ENCODE data around the gene CES2.
A peak's percentile ranks its signal among the peaks of the same experiment; 100 is the strongest.

The CES2 gene

DNA sequence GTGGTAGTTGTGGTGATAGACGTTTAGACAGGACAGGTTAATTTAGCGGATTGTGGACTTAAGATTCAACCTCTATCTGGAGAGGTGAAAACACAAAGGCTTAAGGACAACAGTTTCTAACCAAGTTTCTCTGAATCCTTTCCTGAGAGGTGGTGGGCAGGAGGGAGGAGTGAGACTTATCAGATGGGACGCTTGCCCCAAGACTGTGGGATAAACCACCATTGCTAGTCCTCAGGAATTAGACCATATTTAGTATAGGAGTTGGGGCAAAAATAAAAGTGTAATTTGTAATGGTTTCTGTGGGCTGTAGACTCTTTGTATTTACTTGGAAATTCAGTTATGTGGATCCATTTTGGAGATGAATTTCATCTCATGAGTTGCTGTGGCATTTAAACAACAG lies 48.4 kb upstream of the CES2 start:
- Histone ChIP-seq H3K36me3 (ENCODE audit: control insufficient read depth in 2 of 2, insufficient read depth in 1 of 2, low read length in 2 of 2) (peaks cover 12 to 39% of the 10 kb centered on the region in 2 experiments; a peak in 2 of 3 replicates), H3K9me3 (ENCODE audit: control insufficient read depth, insufficient read depth, low read depth, low read length) (no peaks in the 10 kb centered on the region), H3K4me1 (ENCODE audit: control insufficient read depth, insufficient read depth, low read length) (peaks cover 8% of the 10 kb centered on the region), H3K4me3 (ENCODE audit: low read depth, low read length) (no peak overlapping the region), H3K27ac (ENCODE audit: extremely low read depth, low read depth, low read length) (no peak overlapping the region)
- ChIA-PET POLR2A (no interaction called here), CTCF (interaction anchor here (1.0 to 1.6 kb wide), 3 partner anchors 8 to 42 kb away, joined by 3 to 14 read pairs (median 6); no protein-coding TSS in a partner anchor)
- TF ChIP-seq, protein P1, sequence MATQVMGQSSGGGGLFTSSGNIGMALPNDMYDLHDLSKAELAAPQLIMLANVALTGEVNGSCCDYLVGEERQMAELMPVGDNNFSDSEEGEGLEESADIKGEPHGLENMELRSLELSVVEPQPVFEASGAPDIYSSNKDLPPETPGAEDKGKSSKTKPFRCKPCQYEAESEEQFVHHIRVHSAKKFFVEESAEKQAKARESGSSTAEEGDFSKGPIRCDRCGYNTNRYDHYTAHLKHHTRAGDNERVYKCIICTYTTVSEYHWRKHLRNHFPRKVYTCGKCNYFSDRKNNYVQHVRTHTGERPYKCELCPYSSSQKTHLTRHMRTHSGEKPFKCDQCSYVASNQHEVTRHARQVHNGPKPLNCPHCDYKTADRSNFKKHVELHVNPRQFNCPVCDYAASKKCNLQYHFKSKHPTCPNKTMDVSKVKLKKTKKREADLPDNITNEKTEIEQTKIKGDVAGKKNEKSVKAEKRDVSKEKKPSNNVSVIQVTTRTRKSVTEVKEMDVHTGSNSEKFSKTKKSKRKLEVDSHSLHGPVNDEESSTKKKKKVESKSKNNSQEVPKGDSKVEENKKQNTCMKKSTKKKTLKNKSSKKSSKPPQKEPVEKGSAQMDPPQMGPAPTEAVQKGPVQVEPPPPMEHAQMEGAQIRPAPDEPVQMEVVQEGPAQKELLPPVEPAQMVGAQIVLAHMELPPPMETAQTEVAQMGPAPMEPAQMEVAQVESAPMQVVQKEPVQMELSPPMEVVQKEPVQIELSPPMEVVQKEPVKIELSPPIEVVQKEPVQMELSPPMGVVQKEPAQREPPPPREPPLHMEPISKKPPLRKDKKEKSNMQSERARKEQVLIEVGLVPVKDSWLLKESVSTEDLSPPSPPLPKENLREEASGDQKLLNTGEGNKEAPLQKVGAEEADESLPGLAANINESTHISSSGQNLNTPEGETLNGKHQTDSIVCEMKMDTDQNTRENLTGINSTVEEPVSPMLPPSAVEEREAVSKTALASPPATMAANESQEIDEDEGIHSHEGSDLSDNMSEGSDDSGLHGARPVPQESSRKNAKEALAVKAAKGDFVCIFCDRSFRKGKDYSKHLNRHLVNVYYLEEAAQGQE (tag by site-specific recombination; IDR thresholded peaks at IDR 0.05) = no peak
- TF ChIP-seq EGR2 (tag by site-specific recombination; IDR thresholded peaks at IDR 0.05; ENCODE audit: low read depth) = 0 out of 2 replicates have a peak, but pooled peaks have one; percentile 12

- Histone ChIP-seq H3K27ac (ENCODE audit: extremely low read depth, low read depth, low read length) (no peak overlapping the region), H3K36me3 (ENCODE audit: control insufficient read depth in 2 of 2, insufficient read depth in 1 of 2, low read length in 2 of 2) (peaks cover 9 to 39% of the 10 kb centered on the region in 2 experiments; a peak in 2 of 3 replicates), H3K4me3 (ENCODE audit: low read depth, low read length) (no peak overlapping the region), H3K9me3 (ENCODE audit: control insufficient read depth, insufficient read depth, low read depth, low read length) (no peaks in the 10 kb centered on the region), H3K4me1 (ENCODE audit: control insufficient read depth, insufficient read depth, low read length) (peaks cover 8% of the 10 kb centered on the region)
- ChIA-PET POLR2A (interaction anchor here (0.6 to 0.7 kb wide), 2 partner anchors 9 to 20 kb away, joined by 3 read pairs; partner anchors contain the start of gene PDP2), CTCF (interaction anchor here (0.6 to 1.5 kb wide), 4 partner anchors 16 to 52 kb away, joined by 3 to 4 read pairs (median 4); partner anchors contain the start of gene CDH16)
- no peak for TF ChIP-seq YY1 (tag by site-specific recombination; IDR thresholded peaks at IDR 0.05)
- TF ChIP-seq ZFP69B (tag by site-specific recombination; IDR thresholded peaks at IDR 0.05) = no peak
- no peak for TF ChIP-seq ZNF544 (tag by site-specific recombination; IDR thresholded peaks at IDR 0.05)
These were observed 46.4 kb upstream of the CES2 start for GRCh38 chr16:66888647-66889615.

DNA sequence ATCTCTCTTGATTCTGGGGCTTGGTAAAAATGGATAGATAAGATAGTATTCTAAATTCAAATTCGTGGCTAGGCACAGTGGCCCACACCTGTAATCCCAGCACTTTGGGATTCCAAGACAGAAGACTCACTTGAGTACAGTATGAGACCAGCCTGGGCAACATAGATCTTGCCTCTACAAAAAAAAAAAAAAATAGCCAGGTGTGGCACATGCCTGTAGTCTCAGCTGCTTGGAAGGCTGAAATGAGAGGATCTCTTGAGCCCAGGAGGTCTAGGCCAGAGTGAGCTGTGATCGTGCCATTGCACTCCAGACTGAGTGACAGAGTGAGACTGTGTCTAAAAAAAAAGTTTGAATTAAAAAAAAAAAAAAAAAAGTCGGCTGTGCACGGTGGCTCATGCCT lies 45.7 kb upstream of the CES2 start:
- no peak overlapping the region for H3K27ac ChIP-seq (ENCODE audit: extremely low read depth, low read depth, low read length)
- POLR2A ChIA-PET = interaction anchor here (0.6 to 0.7 kb wide), 2 partner anchors 9 to 21 kb away, joined by 3 read pairs; partner anchors contain the start of gene PDP2
- no peak overlapping the region for H3K4me3 ChIP-seq (ENCODE audit: low read depth, low read length)
- peaks cover 9 to 33% of the 10 kb centered on the region in 2 experiments; a peak in 2 of 3 replicates for H3K36me3 ChIP-seq (ENCODE audit: control insufficient read depth in 2 of 2, insufficient read depth in 1 of 2, low read length in 2 of 2)
- TF ChIP-seq ZNF362 (tag by site-specific recombination; IDR thresholded peaks at IDR 0.05) (peak; percentile 88), ZNF48 (tag by site-specific recombination; IDR thresholded peaks at IDR 0.05) (no peak)
- CTCF ChIA-PET = interaction anchor here (0.6 to 1.7 kb wide), 7 partner anchors 9 to 266 kb away, joined by 3 to 14 read pairs (median 4); partner anchors contain the start of genes CDH16, CES3 and PDP2
- H3K9me3 ChIP-seq (ENCODE audit: control insufficient read depth, insufficient read depth, low read depth, low read length) = no peaks in the 10 kb centered on the region
- H3K4me1 ChIP-seq (ENCODE audit: control insufficient read depth, insufficient read depth, low read length) = peaks cover 8% of the 10 kb centered on the region

DNA sequence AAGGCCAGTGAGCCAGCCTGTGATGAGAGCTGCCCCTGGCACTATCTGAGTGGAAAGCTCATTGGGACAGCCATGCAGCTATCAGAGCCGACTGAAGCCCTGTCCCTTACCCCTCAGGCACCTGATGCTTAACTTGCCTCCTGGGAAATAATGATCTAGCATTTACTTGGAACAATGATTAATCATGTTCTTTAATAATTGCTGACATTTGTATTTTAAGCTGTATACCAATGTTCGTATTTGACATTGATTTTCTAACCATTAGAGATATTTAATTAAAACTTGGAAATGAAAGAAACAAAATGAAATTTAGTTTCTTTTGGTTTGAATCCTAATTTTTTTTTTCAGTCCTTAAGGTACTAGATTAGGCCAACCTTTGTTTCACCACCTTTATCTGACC lies 44.5 kb upstream of the CES2 start:
- POLR2A ChIA-PET = interaction anchor here (0.6 kb wide), 1 partner anchor 41 kb away, joined by 6 read pairs; no protein-coding TSS in a partner anchor
- H3K36me3 ChIP-seq (ENCODE audit: control insufficient read depth in 2 of 2, insufficient read depth in 1 of 2, low read length in 2 of 2) = peaks cover 9 to 21% of the 10 kb centered on the region in 2 experiments; a peak in 2 of 3 replicates

More for the DNA sequence above, 44.5 kb upstream of the CES2 start:
- H3K9me3 ChIP-seq (ENCODE audit: control insufficient read depth, insufficient read depth, low read depth, low read length) = no peaks in the 10 kb centered on the region
- H3K4me3 ChIP-seq (ENCODE audit: low read depth, low read length) = no peak overlapping the region
- peaks cover 8% of the 10 kb centered on the region for H3K4me1 ChIP-seq (ENCODE audit: control insufficient read depth, insufficient read depth, low read length)
- no peak overlapping the region for H3K27ac ChIP-seq (ENCODE audit: extremely low read depth, low read depth, low read length)
- CTCF ChIA-PET = interaction anchor here (0.6 to 17.9 kb wide), 11 partner anchors 9 to 264 kb away, joined by 3 to 268 read pairs (median 5); partner anchors contain the start of genes CDH16, CES3, NAE1 and PDP2
- TF ChIP-seq ZNF155 (tag by site-specific recombination; IDR thresholded peaks at IDR 0.05) (no peak), OSR2 (tag by site-specific recombination; IDR thresholded peaks at IDR 0.05) (no peak), ZNF76 (tag by site-specific recombination; IDR thresholded peaks at IDR 0.05; ENCODE audit: borderline replicate concordance, low read depth) (no peak), ZNF335 (tag by site-specific recombination; conservative IDR thresholded peaks at IDR 0.05) (no peak), KLF16 (tag by site-specific recombination; IDR thresholded peaks at IDR 0.05) (no peak)
- TF ChIP-seq, protein P2, sequence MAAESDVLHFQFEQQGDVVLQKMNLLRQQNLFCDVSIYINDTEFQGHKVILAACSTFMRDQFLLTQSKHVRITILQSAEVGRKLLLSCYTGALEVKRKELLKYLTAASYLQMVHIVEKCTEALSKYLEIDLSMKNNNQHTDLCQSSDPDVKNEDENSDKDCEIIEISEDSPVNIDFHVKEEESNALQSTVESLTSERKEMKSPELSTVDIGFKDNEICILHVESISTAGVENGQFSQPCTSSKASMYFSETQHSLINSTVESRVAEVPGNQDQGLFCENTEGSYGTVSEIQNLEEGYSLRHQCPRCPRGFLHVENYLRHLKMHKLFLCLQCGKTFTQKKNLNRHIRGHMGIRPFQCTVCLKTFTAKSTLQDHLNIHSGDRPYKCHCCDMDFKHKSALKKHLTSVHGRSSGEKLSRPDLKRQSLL (tag by site-specific recombination; IDR thresholded peaks at IDR 0.05) = no peak

Measured in HEK293 (cell line).